GM10847 (cell line): ENCODE measurements around the gene TBC1D4.

Experiments used
- POLR2A ChIP-seq: IDR thresholded peaks from 2 replicates; pipeline ENCODE4 v1.6.1; 2011; ENCODE audit not compliant: insufficient read length; ENCODE audit errors: extremely low read depth

The TBC1D4 gene

DNA sequence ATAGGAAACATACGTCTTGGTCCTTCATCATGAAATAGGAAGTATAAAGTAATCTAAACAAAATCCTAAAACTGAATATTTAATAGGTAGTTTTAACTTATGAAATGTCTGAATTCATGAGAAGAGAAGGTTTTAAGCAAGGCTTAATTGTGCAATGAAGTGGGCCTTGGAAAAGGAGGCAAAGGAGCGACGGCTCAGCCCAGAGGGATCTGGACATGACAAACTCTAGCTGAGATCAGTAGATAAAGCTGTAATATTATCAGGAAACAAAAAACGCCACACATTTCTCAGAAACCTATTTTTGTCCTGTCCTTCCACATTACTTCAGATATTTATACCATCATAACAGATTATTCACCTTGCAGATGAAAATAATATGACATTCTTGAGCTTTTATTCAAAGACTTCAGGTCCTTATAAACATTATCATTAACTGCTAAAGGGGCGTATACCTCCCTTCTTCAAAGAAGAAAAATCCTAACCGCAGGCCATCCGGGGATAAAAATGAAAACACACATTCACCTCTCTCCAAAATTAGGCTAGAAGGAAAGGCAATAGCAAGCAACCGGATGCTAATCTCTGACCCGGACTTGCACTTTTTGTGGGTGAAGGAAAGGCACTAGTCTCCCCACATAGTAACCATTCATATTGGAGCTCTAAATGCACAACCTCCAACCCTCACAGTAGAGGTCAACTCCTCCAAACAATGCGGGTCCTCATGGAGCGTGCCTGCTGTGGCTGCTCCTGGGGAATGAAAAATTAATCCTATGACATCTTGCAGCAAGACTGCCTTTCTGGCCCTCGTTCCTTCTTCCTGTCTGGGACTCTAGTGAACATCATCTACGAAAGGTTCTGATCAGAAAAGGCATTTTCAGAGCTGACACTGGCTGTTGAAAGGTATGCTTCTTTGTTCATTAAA is 108.8 kb downstream of the TBC1D4 start:
- TF ChIP-seq POLR2A = no peak

- TF ChIP-seq POLR2A = no peak
Observed at GRCh38 chr13:75372517-75372916, 109.5 kb downstream of the TBC1D4 start.

DNA sequence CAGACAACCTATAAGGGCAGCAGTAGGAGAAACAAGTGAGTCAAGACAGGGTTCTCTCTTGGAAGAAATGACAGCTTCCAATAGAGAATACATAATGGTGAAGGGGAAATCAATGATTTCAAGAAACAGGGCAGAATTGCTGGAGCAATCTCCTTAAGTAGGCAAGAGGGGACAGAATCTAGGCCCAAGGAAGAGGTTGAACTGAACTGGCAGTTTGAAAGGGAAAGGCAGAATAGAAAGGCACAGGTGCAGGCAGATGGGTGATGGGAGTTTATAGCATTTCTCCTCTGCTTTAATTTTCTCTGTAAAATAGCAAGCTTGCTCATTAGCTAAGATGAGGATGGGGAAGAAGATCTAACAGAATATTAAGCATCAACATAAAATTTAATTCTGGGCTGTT is 110.8 kb downstream of the TBC1D4 start:
- no peak for TF ChIP-seq POLR2A

- no peak for TF ChIP-seq POLR2A
Observed at GRCh38 chr13:75370774-75371173, 111.2 kb downstream of the TBC1D4 start.

DNA sequence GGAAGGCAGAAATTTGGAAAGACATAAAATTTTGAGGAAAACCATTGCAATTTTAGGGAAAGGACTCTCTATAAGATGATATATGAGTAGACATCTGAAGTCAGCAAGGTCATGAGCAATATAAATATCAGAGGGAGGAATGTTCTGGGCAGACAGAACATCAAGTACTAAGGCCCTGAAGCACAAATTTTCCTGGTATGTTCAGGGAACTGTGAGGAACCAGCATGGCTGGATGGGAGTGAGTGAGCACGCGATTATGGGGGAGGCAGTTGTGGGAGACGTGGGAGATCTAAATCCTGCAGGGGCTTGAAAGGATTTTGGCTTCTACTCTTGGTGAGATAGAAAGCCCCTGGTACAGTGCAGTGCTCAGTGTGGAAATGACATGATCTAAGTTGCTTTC is 112.0 kb downstream of the TBC1D4 start:
- no peak for TF ChIP-seq POLR2A

- no peak for TF ChIP-seq POLR2A
Observed at GRCh38 chr13:75368167-75368566, 113.8 kb downstream of the TBC1D4 start.

- no peak for TF ChIP-seq POLR2A
Observed at GRCh38 chr13:75366380-75367280, 115.3 kb downstream of the TBC1D4 start.

DNA sequence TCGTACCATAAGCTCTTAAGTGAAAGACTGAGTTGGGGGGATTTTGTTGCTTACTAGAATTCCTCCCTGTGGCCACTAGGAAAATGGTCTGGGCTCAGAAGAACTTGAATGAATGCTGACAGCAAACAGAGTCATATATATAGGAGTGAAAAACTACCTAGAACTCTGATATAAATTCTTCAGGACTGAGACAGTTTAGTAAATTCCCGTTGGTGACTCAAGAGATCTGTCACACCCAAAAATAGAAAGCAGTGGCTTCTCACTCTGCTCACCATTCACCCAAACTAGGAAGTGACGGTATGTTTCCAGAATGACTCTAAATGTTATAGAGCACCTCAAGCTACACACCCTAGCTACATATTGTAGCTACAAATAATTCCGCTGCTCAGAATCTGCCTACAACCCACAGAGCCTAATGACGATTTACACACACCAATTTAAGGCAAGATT is 116.2 kb downstream of the TBC1D4 start:
- no peak for TF ChIP-seq POLR2A

DNA sequence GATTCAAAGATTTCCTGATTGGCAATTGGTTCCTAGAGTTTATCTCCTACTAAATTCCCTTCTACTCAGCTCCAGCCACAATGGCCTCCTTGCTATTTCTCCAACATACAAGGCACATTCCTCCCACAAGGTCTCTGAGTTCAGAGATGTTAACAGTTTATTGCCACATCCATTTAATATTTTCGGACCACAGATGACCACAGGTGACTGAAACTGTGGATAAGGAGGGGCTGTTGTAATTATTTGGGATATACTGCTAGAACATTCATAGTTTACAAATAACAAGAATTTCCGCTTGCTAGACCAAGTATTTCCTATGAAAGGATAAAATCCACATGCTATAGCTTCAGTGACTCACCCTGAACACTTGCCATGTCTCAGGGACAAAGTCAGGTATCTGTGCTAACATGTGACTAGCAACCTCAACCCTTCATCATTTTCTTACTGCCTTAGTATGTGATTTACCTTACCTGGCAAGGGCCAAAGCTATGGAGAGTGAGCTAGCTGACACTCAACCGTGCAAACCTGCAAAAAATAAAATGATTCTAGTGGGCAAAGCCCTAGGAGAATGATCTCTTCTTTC is 117.7 kb downstream of the TBC1D4 start:
- no peak for TF ChIP-seq POLR2A

GRCh38 chr13:75363371-75363770 is 118.6 kb downstream of the TBC1D4 start:
- no peak for TF ChIP-seq POLR2A

GRCh38 chr13:75362026-75362425 is 119.9 kb downstream of the TBC1D4 start:
- TF ChIP-seq POLR2A = no peak

- TF ChIP-seq POLR2A = no peak
Observed at GRCh38 chr13:75360170-75360569, 121.8 kb downstream of the TBC1D4 start.

DNA sequence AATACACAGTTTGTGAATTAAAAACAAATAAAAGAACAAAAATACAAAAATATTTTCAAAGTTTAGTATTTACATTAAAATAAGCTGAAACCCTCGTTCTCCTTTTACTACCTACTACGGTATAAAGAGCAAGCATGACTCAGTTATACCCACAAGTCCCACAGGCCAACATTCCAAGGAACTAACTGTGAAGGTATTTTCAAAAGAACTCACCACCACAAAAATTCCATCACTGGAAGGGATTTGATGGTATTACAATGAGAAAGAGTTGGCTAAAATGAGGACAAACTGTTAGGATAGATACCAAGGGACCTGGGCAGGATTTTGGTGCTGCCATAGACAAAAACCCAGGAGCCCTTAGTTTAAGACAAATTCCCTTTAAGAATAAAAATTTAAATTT is 122.7 kb downstream of the TBC1D4 start:
- TF ChIP-seq POLR2A = no peak

- no peak for TF ChIP-seq POLR2A
Observed at GRCh38 chr13:75357576-75358289, 124.2 kb downstream of the TBC1D4 start.

DNA sequence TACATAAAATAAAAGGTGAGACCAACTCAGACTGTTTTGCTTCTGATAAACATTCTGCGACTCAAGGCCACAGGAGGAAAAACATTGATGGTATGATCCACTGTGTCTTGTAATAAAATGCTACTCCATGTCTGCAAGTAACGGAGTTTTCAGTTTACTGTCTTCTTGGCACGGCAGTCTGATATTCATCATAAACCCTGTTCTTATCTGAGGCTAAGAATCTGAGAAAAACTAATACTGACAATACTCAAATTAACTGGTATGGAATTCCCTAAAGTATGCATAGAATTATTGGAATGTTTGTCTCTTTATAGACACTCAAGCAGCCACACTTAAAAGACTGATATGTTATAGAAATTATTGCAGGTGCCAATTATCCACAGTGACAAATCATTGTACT is 125.5 kb downstream of the TBC1D4 start:
- TF ChIP-seq POLR2A = no peak
